Stomach (tissue), 9 donors: Measurements from ENCODE around the gene TCFL5. TPM values are rescaled to one million over a fixed set of nuclear protein-coding genes. Genes with fewer than 3 reads are reported as not detected.

Experiments used
- DNase-seq, 2 donors: peaks; one replicate each; pipeline versions ENCODE4 v3.0.0 to v3.0.0-alpha.2; 2013 to 2019
- H3K27ac ChIP-seq, 5 donors: fragments of 200-600 bp in 4 of 5; sonication (generic) in 4 of 5; one replicate each; pipeline ENCODE4 v1.5.1; 2013 to 2019; ENCODE audit warnings: mild to moderate bottlenecking in 1 of 5, moderate library complexity in 1 of 5
- H3K27me3 ChIP-seq, 3 donors: fragments of 200-600 bp; sonication (generic); one replicate each; pipeline ENCODE4 v1.5.1; 2017 to 2019; ENCODE audit warnings: mixed run types in 1 of 3
- H3K36me3 ChIP-seq, 4 donors: fragments of 200-600 bp; sonication (generic); 1 replicate in 3 of 4; 2 replicates in 1 of 4; pipeline ENCODE4 v1.5.1; 2016 to 2019
- H3K4me1 ChIP-seq, 4 donors: fragments of 200-600 bp; sonication (generic); one replicate each; pipeline ENCODE4 v1.5.1; 2016 to 2019
- H3K4me3 ChIP-seq, 4 donors: fragments of 200-600 bp; sonication (generic) in 3 of 4; one replicate each; pipeline ENCODE4 v1.5.1; 2016 to 2019; ENCODE audit warnings: mild to moderate bottlenecking in 1 of 4
- H3K9me3 ChIP-seq, 4 donors: fragments of 200-600 bp; sonication (generic); one replicate each; pipeline ENCODE4 v1.5.1; 2016 to 2019
- CTCF ChIP-seq, 7 experiments: fragments of 450-650 bp in 4 of 7; fragments of 200-600 bp in 3 of 7; sonication (generic) in 3 of 7; IDR thresholded peaks; one replicate each; pipeline ENCODE4 v1.5.1; 2016 to 2019; ENCODE audit warnings: antibody characterized with exemption in 7 of 7, control low read depth in 2 of 7, mild to moderate bottlenecking in 1 of 7
- EP300 ChIP-seq: sonication (generic); formaldehyde crosslinking; IDR thresholded peaks from one replicate; pipeline ENCODE4 v1.6.1; 2017; ENCODE audit warnings: antibody characterized with exemption
- POLR2A ChIP-seq, 4 donors: fragments of 450-650 bp; IDR thresholded peaks; one replicate each; pipeline ENCODE4 v1.6.1; 2016; ENCODE audit warnings: antibody characterized with exemption in 4 of 4, control low read depth in 2 of 4, mild to moderate bottlenecking in 1 of 4, moderate library complexity in 1 of 4
- POLR2AphosphoS5 ChIP-seq, 3 donors: sonication (generic); formaldehyde crosslinking; IDR thresholded peaks; one replicate each; pipeline ENCODE4 v1.6.1; 2016; ENCODE audit warnings: antibody characterized with exemption in 3 of 3
- WGBS, 5 donors: extraction: QIAGEN DNeasy Blood & Tissue Kit in 3 of 5; methylation state at CpG; one replicate each; pipeline versions ENCODE4 v1.1.5 to v1.1.7; 2013 to 2018; 5-methylcytosine and 5-hydroxymethylcytosine counted together
- intact Hi-C: fragments of 100-400 bp; cut with DNase I; formaldehyde crosslinking; loops from one replicate; pipeline ENCODE4 v1.15.1; 2023; ENCODE audit warnings: low total_unique reads
- polyA plus RNA-seq, 3 donors: library from polyadenylated mRNA; stranded (reverse); fragments of 200-250 nt; gene quantifications; one replicate each; pipeline ENCODE4 v1.2.3, GENCODE V29; 2013
- total RNA-seq, 5 donors: library from RNA; depleted of rRNA; stranded (reverse); fragments of >200 nt; gene quantifications; one replicate each; pipeline versions ENCODE4 v1.1.0 to v1.2.3, GENCODE V29; 2014 to 2016
- donor health status: healthy with polysubstance abuse.
- donor health status: Bipolar disorder and iron deficiency.
- donor health status: healthy.

TCFL5 gene
- total and polyA plus RNA-seq, 8 donors = 3.0 to 29.5 (median 5.7) TPM

- intact Hi-C loops = no loop called here
- peaks cover 26 to 38% (median 36%) of the 10 kb centered on the region in 4 donors for H3K4me1 ChIP-seq
- no peak overlapping the region for H3K27ac ChIP-seq
- 94 to 97% (median 96%) methylated on average over 15 to 16 of the region's 16 CpGs for WGBS, 5 donors
- DNase-seq = no peak
- no peaks in the 10 kb centered on the region for H3K27me3 ChIP-seq
- H3K4me3 ChIP-seq = no peak overlapping the region
- TF ChIP-seq EP300 = no peak
- peaks cover 54 to 62% (median 60%) of the 10 kb centered on the region in 4 donors for H3K36me3 ChIP-seq
- no peaks in the 10 kb centered on the region for H3K9me3 ChIP-seq
These were observed 34.9 kb upstream of the TCFL5 start for GRCh38 chr20:62896526-62896925.

GRCh38 chr20:62895539-62895938, 33.9 kb upstream of the TCFL5 start:
- H3K36me3 ChIP-seq = peaks cover 61 to 64% (median 64%) of the 10 kb centered on the region in 4 donors
- no peaks in the 10 kb centered on the region for H3K27me3 ChIP-seq
- H3K4me1 ChIP-seq = peaks cover 25 to 30% (median 27%) of the 10 kb centered on the region in 4 donors
- H3K4me3 ChIP-seq = no peak overlapping the region
- TF ChIP-seq EP300 = no peak
- TF ChIP-seq POLR2A (IDR thresholded peaks at IDR 0.05) = no peak
- no peak for TF ChIP-seq POLR2AphosphoS5 (IDR thresholded peaks at IDR 0.05)
- TF ChIP-seq CTCF (IDR thresholded peaks at IDR 0.05) = no peak
- intact Hi-C loops = no loop called here
- 86 to 91% (median 89%) methylated on average over 9 of the region's 9 CpGs for WGBS, 5 donors
- no peak overlapping the region for H3K27ac ChIP-seq
- no peak for DNase-seq
- no peaks in the 10 kb centered on the region for H3K9me3 ChIP-seq

GRCh38 chr20:62894261-62894660, 32.6 kb upstream of the TCFL5 start:
- 89 to 94% (median 91%) methylated on average over 14 of the region's 14 CpGs for WGBS, 5 donors
- TF ChIP-seq POLR2A (IDR thresholded peaks at IDR 0.05) (no peak), EP300 (no peak), POLR2AphosphoS5 (IDR thresholded peaks at IDR 0.05) (no peak)
- H3K4me1 ChIP-seq = peaks cover 12 to 17% (median 15%) of the 10 kb centered on the region in 4 donors
- H3K36me3 ChIP-seq = peaks cover 74 to 77% (median 76%) of the 10 kb centered on the region in 4 donors
- no peaks in the 10 kb centered on the region for H3K9me3 ChIP-seq
- H3K4me3 ChIP-seq = no peak overlapping the region
- no peaks in the 10 kb centered on the region for H3K27me3 ChIP-seq
- no peak overlapping the region for H3K27ac ChIP-seq
- intact Hi-C loops = no loop called here
- no peak for DNase-seq

GRCh38 chr20:62893700-62894099, 32.1 kb upstream of the TCFL5 start:
- Histone ChIP-seq H3K4me3 (no peak overlapping the region), H3K27ac (no peak overlapping the region), H3K36me3 (peaks cover 79 to 83% (median 82%) of the 10 kb centered on the region in 4 donors), H3K9me3 (no peaks in the 10 kb centered on the region), H3K4me1 (peaks cover 8 to 11% (median 9%) of the 10 kb centered on the region in 4 donors), H3K27me3 (no peaks in the 10 kb centered on the region)
- TF ChIP-seq CTCF (IDR thresholded peaks at IDR 0.05) = no peak
- TF ChIP-seq POLR2A (IDR thresholded peaks at IDR 0.05) = no peak
- TF ChIP-seq POLR2AphosphoS5 (IDR thresholded peaks at IDR 0.05) = no peak
- no peak for TF ChIP-seq EP300
- no peak for DNase-seq
- 92 to 97% (median 95%) methylated on average over 13 to 14 of the region's 14 CpGs for WGBS, 5 donors
- intact Hi-C loops = no loop called here

GRCh38 chr20:62892348-62893304, 31.0 kb upstream of the TCFL5 start:
- DNase-seq = no peak
- Histone ChIP-seq H3K36me3 (peaks cover 89 to 94% (median 93%) of the 10 kb centered on the region in 4 donors), H3K4me1 (peaks cover 0 to 8% (median 6%) of the 10 kb centered on the region in 4 donors), H3K27ac (no peak overlapping the region), H3K4me3 (no peak overlapping the region), H3K27me3 (no peaks in the 10 kb centered on the region), H3K9me3 (no peaks in the 10 kb centered on the region)
- TF ChIP-seq EP300 = no peak
- no peak for TF ChIP-seq POLR2AphosphoS5 (IDR thresholded peaks at IDR 0.05)
- TF ChIP-seq CTCF (IDR thresholded peaks at IDR 0.05) = no peak
- TF ChIP-seq POLR2A (IDR thresholded peaks at IDR 0.05) = no peak
- 88 to 94% (median 92%) methylated on average over 17 to 25 of the region's 25 CpGs for WGBS, 5 donors
- intact Hi-C loops = no loop called here
